ENCODE data around the gene CXorf49B.

The CXorf49B gene

DNA sequence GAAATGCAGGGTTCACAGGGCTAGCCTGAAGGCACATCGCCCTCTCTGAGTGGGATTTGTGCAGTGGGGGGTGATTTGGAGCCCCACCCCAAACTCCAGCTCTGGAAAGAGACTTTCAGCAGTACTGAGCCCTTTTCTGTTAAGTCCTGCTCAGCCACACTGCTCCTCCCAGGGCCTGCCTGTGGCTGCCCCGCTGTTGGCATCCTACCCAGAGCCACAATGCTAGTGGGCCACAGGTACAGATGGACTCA lies 52.7 kb downstream of the CXorf49B start:
- DNase-seq (ENCODE audit: low read depth in 2 of 2): no peak
